ENCODE results near the gene PRKAG2.

- TF ChIP-seq, protein P1, sequence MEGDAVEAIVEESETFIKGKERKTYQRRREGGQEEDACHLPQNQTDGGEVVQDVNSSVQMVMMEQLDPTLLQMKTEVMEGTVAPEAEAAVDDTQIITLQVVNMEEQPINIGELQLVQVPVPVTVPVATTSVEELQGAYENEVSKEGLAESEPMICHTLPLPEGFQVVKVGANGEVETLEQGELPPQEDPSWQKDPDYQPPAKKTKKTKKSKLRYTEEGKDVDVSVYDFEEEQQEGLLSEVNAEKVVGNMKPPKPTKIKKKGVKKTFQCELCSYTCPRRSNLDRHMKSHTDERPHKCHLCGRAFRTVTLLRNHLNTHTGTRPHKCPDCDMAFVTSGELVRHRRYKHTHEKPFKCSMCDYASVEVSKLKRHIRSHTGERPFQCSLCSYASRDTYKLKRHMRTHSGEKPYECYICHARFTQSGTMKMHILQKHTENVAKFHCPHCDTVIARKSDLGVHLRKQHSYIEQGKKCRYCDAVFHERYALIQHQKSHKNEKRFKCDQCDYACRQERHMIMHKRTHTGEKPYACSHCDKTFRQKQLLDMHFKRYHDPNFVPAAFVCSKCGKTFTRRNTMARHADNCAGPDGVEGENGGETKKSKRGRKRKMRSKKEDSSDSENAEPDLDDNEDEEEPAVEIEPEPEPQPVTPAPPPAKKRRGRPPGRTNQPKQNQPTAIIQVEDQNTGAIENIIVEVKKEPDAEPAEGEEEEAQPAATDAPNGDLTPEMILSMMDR (IDR thresholded peaks at IDR 0.05): no peak
- no peak for TF ChIP-seq POLR2A (IDR thresholded peaks at IDR 0.05)
Measured at GRCh38 chr7:151856098-151856497, 20.8 kb downstream of the PRKAG2 start.

Data from lower leg skin (tissue), 3 donors.